ENCODE data around the gene PDE4D.

PDE4D gene

DNA sequence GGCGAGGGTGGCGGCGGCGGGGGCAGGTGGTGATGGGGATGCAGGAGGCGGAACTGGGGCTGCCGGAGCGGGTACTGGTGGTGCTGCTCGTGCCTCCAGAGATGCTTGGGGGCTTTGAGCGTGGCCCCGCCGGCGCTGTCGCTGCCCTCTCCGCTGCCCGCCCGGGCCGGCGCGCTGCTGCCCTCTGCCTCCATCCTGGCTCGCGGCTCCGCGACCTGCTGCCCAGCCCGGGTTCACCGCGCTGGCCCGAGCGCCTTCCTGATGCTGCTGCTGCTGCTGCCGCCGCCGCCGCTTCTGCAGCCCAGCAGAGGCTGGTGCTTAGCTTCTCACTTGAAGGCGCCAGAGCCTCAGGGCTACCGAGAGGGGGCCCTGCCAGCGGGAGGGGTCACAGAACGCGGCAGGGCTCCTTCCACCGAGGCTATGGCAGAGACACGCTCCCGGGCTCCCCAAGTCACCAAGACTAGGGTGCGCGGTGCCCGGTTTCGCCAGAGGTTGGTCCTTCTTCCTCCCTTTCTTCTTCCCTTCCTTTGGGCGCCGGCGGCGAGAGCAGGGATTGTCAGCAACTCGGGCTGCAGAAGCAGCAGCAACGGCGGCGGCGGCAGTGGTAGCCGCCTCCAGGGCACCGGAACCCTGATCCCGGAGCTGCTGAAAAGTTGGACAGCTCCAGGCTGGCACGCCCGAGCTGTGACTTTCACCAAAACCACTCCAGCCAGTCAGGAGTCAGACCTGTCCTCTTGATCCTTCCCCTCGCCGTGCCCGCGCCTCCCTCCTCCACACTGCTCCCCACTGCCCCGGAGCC, at the start of gene PDE4D:
Gene PDE4D (minus strand): TSS at position 298 of the 799 bp plus-strand sequence.
- DNase-seq = no peak

DNA sequence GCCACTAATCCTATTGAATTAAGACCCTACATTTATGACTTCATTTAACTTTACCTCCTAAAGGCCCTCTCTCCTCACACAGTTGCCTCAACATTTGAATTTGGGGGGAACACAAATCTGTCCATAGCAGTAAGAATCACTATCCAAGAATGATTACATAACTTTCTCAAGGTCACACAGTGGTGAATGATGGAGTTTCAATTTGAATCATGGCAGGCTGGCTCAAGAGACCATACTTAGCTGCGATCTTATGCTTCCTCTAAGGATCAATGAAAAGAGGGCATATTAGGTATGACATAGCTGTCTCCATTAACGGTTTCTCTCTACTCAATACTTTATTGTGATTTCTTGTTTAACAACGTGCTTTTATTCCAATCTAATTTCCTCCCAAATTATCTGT, 44.1 kb upstream of the PDE4D start:
- no peak for DNase-seq

DNA sequence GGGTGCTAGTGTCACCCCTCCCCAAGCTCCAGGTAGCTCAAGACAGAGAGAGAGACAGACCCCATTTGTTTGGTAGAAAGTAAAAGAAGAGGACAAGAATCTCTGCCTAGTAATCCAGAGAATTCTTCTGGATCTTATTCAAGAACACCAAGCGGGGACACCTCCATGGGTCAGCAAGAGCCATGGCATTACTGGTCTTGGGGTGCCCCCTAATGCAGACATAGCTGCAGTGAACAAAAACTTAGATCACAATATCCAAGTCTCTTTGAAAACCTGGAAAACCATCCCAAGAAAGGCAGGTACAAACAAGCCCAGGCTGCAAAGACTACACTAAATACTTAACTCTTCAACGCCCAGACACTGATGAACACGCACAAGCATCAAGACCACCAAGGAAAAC, 29.9 kb upstream of the PDE4D start:
- no peak for DNase-seq

DNA sequence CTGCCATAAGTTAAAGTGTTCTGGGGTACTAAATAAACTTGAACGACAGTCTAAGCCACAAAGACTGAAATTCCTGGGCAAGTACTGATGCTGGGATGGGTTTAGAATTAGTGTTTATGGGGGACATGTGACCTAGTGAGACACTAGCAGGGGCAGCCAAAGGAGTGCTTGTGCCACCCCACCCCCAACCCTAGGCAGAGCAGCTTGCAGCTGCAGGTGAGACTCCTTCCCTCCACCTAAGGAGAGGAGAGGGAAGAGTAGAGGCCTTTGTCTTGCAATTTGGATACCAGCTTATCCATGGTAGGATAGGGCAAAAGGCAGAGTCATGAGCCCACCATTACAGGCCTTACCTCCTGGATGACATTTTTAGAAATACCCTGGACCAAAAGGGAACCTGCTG, 28.7 kb upstream of the PDE4D start:
- no peak for DNase-seq

DNA sequence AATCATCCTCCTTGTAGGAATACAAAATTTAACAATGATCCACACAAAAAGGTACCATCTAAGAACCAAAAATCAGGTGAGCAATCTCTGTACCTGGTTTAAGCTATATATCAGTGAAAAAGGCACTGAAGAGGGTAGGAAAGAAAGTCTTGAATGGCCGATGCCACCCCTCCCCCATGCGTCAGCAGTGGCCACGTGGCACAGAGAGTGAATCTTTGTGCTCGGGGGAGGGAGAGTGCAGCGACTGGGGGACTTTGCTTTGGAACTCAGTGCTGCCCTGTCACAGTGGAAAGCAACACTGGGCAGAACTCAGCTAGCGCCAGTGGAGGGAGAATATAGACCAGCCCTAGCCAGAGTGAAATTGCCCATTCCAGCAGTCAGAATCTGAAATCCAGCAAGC, 28.3 kb upstream of the PDE4D start:
- no peak for DNase-seq

DNA sequence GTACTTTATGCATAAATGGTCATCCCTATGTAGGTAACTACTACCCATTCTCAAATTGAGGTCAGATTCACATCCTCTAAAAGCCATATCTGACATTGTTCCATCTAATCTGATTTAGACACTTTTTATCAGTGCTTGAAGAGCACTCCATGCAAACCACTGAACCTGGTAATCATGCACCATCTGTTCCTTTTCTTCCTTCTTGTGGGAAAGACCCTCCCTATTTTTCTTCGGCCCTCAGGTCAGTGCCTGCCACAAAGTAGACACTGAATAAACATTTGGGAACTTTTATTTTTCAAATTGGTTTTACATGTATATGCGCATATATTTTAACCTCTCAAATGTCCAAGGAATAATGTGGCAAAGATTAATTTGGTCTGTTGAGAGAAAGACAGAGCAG, 26.0 kb upstream of the PDE4D start:
- no peak for DNase-seq

DNA sequence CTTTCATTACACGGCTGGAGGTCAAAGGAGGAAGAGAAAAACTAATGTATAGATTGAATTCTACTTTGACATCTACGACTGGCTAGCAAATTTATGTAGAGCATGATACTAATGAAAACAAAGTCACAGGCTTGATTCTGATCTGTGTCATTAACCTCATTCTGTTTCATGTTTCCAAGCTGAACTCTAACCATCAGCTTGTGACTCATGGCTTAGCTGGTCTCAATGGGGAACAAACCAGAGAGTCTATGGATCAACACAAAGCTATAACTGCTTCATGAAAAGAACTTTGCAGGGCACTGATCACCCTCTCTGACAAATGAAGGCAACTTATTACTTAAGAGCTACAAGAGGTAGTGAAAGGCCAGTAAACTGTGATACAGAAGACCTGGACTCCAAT, 23.6 kb upstream of the PDE4D start:
- no peak for DNase-seq

DNA sequence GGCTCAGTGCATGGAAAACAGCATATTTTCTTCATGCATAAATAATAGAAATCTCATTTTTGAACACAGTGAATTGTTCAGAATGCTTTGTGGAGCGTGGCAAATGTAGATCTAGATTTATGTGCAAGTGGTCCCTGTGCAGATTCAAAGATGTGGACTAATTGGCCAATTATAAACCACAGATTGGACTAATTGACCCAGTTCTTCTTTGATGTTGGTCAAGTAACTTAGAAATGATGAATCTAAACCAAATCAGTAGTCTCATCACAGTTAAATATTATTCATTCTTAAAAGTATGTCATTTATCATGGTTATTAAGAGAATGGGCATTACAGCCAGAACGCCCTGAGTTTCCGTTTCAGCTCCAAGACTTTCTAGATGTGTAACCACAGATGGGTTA, 11.7 kb upstream of the PDE4D start:
- DNase-seq = no peak

DNA sequence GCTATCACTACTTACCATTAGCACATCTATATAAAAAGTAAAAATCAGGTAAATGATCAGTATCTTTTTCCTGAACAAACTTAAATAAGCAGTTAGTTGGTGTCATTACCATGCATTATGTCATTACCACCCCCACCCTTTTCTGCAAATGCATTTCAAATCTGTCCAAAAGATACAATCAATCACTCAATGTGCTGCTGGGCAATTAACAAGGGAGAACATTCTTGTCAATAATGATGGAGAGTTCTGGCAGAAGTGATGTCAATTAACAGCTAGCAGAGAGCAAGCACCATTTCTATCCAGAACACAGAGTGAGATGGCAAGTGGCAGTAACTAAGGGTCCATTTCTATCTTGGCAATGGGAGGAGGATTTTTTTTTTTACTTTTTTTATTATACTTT, 3.5 kb upstream of the PDE4D start:
- DNase-seq = no peak

DNA sequence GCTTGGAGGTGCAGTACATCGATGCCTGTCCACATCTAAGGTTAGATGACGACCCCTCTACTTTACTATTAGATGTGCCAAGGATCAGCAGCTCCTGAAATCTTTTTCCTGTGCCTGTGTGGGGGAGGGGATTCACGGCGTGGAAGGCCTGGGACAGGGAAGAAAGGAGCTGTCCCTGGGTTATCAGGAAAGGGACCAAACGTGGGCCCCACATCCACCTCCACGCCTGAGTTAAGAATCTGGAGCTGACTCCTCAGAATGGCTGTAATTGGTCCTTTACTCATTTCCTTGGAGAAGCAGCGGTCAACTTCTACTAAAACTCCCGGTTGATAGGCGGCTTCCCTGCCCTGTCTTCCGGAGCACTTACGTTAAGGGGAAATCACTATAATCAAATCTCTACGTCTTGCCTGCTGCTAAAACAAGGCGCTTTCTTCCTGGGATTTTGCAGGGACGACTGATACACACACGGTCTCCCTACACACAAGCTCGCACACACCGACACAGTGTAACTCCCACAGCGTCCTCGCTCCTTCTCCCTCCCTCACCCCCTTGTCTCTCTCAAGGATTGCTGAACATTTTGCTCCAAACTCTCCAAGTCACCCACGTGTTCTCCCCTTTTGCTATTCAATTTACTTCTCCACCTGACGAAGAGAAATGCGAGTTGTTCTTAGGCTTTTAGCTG, 1.4 kb downstream of the PDE4D start:
- DNase-seq = no peak

DNA sequence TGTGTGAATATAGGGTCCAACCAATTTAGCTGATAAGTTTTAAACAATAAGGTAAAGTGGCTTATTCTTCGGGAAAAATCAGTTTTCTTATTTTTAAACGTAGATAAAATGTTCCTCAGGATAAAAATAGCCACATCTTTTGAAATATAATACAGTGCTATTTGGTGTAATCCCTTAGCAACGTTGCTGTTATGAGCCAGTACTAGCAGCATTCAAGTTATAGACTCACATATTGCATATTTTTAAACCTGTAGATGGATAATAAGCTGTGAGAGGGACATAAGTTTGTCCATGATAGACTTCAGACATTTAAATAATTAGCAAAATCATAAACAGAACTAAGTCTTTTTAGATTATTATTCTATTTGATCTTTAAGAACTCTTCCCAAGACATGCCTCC, 6.3 kb downstream of the PDE4D start:
- DNase-seq = no peak

DNA sequence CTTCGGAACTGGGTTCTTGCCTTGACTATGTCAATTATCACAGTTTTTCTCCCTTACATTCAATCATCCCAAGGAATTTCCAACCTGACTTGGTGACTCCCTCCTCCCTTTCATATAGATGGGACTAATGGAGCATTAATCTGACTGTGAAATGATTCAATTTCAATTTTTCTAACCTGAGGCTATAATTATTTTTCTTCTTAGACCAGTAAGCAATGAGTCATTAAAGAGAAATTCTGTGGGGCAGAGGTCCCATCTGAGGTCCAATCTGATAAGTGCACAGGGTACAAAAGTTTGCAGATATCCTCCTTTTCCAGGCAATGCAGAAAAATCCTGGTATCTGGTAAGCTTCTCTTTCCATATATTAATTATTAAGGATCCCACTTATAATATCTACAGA, 18.9 kb downstream of the PDE4D start:
- DNase-seq = no peak

DNA sequence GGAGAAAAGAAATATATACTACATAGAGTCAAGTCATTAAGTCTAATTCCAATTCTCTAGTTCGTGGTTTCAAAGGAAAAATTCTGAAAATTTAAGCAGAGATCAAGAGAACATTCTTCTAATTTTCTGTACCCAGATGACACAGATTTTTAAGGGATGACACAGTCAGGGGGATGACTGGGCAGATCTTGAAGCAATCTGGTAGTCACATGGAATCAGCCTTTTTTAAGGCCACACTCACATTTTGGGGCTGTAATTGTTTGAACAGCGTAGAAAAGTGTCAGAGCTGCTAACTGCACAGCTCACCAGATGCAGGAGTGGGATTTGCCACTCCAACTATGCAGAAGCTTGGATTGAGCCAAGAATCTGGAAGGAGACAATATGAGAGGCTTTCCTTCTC, 20.4 kb downstream of the PDE4D start:
- no peak for DNase-seq

DNA sequence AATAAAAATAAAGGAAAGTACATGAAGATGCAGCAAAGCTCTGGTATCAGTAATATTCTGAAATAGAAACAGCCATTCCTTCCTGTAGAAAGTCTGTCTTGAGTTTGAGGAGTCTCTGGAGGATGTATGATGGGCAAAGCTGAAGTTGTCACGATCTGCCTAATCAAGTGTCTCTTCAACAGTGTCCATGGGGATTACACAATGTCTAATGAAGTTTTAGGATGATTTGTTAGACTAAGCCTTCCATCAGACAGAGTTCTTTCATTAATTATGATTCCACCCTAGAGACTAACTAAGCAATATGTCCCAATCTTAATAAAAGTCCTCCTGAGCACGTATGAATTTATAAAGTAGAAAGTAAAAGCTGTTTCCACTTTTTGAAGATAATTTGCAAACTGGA, 26.9 kb downstream of the PDE4D start:
- DNase-seq = no peak

DNA sequence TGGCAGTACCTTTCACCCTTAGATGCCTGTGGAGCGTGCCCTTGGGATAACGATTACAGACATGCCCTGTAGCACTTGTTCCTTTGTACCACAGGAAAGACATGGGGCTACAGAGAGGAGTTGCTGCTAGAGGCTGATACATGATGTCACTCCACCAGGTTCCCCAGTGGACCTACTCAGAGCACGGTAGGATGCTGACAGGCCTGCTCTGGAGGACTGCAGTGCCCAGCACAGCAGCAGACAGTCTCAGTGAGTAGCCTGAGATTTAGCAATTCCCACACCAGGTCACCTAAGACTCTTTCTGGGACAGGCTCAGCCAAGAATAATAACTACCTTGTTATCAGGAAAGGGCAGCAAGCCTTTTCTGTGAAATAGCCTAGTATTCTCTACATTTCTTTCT, 28.8 kb downstream of the PDE4D start:
- DNase-seq = no peak

DNA sequence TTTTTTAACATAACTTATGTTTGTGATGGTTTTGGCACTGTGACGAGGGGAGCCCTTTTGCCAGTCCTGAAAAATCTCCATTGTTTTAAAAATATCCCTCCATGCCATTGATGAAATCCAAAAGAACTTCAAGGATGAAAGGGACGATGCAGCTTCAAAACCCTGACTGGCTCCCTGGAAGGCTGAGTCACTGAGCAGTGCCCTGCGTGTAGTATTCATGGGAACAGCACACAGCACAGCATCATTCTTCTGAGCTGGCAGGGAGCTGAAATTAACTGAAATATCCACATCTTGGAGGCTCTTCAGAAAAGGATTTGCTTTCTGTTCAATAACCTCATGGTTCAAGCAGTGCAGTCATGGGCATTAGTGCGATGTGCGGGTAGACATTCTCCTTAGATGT, 29.7 kb downstream of the PDE4D start:
- no peak for DNase-seq

DNA sequence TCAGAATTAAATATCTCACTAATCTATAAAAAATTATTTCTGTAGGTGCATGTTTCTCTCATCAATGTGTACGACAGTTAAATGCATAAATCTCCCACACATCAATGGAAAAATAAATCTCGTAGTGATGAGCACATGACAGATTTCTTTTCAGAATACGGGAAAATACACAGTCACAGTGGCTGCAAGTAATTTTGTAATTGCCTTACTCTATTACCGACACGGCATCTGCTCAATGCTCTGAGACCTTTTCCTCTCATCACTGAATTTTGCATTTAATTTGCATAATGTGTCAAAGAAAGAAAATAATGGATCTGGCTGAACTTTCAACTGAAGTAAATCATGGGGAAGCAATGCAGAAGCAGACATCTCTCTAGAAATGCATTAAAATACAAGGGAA, 37.2 kb downstream of the PDE4D start:
- DNase-seq = no peak

DNA sequence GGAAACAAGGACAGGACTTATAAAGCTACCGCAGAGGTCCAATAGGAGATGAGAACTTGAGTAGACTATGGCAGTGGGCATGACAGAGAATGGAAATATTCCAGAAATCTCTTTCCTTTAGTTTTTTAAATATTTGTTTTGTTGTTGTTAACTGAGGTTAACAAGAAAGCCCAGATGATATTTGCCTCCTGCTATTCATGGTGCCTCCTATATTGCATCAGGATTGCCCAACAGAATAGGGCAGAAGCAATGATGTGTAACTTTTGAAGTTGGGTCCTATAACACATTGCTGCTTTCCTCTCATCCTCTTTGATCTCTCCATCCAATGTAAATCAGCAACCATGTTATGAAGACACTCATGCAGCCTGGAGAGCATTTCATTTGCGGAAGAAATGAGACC, 42.8 kb downstream of the PDE4D start:
- no peak for DNase-seq

DNA sequence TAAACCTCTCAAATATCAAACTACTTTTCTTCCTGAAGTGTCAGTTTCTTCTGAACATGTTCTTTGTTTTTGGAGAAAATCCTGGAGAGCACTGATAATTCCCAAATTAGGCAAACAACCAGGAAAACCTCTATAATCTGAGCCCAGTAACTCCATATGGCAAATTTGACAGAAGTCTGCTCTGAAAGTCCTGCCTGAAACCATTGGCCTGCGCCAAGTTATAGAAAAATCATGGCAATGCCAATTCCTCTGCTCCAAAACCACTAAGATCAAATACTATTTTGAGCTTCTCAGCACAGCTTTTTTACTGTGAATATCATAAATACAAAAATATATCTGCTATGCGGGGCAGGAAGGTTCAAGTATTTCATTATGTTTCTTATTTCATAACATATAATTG, 45.9 kb downstream of the PDE4D start:
- DNase-seq = no peak

DNA sequence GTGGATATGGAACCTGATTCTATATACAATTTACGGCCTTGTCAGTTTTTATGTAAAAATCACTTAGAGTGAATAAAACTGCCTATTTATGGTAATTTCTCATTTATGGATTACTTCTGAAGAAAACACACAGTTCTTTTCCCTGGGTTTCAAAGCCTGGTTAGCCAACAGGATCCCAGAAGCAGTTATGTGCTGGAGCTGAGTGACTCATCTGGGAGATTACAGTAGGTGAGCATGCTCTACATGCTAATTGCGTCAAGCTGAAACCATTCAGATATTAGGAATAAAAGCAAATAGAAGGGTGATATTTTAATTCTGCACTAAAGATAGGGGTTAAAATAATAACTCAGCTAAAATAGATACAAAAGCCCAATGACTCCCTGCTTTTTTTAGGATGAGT, 47.8 kb downstream of the PDE4D start:
- DNase-seq = no peak

DNA sequence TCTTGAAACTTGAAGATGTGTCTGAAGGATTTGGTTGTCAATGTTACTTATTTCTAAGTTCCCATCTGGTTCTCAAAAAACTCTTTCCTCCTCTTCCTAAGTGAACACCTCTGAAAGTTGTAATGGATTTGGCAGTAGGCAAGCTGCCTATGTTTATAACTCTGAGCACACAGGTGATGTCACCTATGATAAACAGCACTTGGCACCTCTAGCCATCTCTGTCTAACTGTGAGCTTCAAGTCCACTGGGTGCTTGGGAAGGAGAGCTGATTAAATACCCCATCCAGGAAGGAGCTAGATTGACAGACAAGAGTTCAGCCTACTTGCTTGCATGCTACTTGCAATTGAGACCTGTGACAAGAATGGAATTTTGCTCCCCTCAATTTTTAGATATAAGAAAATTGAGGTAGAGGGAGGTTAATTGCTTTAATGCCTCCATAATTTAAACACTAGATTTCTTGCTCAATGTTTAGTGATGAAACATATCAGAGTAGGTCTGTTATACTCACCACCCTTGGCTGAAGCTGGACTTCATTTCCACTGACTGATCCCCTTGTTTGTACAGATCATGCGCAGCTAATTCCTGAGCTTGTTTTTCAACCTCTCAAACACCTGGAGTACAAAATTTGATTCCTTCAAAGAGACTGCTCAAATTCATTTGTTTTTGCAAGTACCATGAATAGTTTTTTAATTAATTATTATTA, 49.9 kb downstream of the PDE4D start:
- no peak for DNase-seq

DNA sequence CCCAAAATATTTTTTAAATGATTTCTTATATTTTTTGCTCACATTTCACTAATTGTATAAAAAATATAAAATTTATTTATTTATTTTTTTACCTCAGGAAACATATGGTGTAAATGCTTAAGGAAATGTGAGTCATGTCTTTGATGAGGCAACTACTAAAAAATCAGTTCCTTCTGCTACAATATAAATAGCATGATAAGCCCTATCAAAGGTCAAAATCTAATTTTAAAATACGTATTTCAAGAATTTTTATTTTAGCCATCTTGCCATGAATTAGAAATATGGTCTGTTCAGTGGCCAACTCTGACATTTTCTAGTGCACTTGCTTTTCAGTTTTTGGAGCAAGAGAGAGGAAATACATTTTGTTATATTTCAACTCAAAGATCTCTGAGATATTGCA, 50.5 kb downstream of the PDE4D start:
- DNase-seq = no peak

DNA sequence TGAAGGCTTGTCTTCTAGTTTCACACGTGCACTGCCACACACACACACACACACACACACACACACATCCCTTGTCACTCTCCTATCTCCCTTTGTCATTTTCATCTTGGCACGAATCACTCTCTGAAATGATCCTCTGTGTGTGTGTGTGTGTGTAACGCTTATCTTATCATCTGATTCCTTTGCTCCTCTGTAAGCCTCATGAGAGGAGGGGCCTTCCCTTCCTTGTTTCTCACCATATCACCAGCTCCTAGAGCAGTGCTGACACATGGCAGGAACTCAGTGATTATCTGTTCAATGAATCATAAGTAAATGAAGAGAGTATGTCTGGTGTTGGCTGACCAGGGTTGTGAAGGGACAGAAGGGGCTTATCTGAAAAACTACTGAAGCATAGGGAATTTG, 53.3 kb downstream of the PDE4D start:
- DNase-seq = no peak

DNA sequence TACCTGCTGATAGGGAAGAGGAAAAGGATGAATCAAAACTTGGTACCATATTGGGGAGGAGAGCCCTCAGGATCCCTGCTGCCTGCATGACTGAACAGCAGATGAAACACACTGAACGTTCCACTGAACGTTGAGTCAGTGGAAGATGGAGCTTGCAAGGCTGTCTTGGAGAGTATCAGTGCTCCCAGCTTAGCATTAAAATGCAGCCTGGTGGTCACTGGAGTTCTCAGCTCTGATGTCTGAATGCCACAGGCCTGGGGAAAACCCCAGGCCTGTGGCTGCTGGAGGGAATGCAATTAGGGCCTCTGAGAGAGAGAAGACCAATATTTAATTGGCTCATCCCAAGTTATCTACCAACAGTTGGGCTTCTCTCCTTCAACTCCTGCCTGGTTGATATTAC, 54.5 kb downstream of the PDE4D start:
- no peak for DNase-seq

Data from stimulated activated naive CD4-positive, alpha-beta T cell treated with Interleukin-2 at 50 U/mL for 16 hours (primary cell).